WTC11 (cell line): ENCODE measurements around the gene STN1. TPM values are rescaled to one million over a fixed set of nuclear protein-coding genes. Genes with fewer than 3 reads are reported as not detected.
A peak's percentile ranks its signal among the peaks of the same experiment; 100 is the strongest.

ENCODE experiments used
- ATAC-seq: fragments of 200-7000 bp; cut with Tn5 transposase; 2 replicates; pipeline ENCODE4 v1.10.0; 2021; ENCODE audit warnings: mild to moderate bottlenecking, moderate library complexity
- CTCF ChIA-PET: fragments of 300-600 bp; sonication (Branson Sonifier 250); formaldehyde crosslinking; loops from one replicate; lab custom pipeline; 2021; ENCODE audit warnings: antibody characterized with exemption; lab: Charles Lee
- POLR2A ChIA-PET: fragments of 350-600 bp; sonication (Branson Sonifier 250); formaldehyde crosslinking; loops from one replicate; lab custom pipeline; 2021; ENCODE audit warnings: antibody characterized with exemption; lab: Charles Lee
- DNase-seq: peaks from one replicate; pipeline ENCODE4 v3.0.0; 2021; ENCODE audit warnings: low spot score
- H3K27ac Mint-ChIP-seq: 2 replicates; pipeline ENCODE4 v1.8.0; 2021; ENCODE audit warnings: mixed read lengths
- H3K27me3 Mint-ChIP-seq: 2 replicates; pipeline ENCODE4 v1.8.0; 2021; ENCODE audit warnings: low read depth, mild to moderate bottlenecking, moderate library complexity, mixed read lengths
- H3K36me3 Mint-ChIP-seq: 2 replicates; pipeline ENCODE4 v1.8.0; 2021; ENCODE audit warnings: mixed read lengths
- H3K4me1 Mint-ChIP-seq: 2 replicates; pipeline ENCODE4 v1.8.0; 2022; ENCODE audit warnings: mixed read lengths
- H3K4me3 Mint-ChIP-seq: 2 replicates; pipeline ENCODE4 v1.8.0; 2021; ENCODE audit warnings: mild to moderate bottlenecking, moderate library complexity, mixed read lengths
- H3K9me3 Mint-ChIP-seq: 2 replicates; pipeline ENCODE4 v1.8.0; 2021; ENCODE audit warnings: mixed read lengths
- AR ChIP-seq: fragments of 250-450 bp; sonication (Bioruptor Pico); IDR thresholded peaks from 2 replicates; pipeline ENCODE4 v1.9.0; 2021; ENCODE audit warnings: mild to moderate bottlenecking
- CDX4 ChIP-seq: fragments of 250-450 bp; sonication (Bioruptor Pico); IDR thresholded peaks from 2 replicates; pipeline ENCODE4 v1.9.0; 2021; ENCODE audit warnings: moderate library complexity, mild to moderate bottlenecking, inconsistent platforms, borderline replicate concordance
- E2F4 ChIP-seq: sonication (generic); formaldehyde crosslinking; IDR thresholded peaks from 2 replicates; pipeline ENCODE4 v1.8.1; 2022; ENCODE audit warnings: low read depth, mild to moderate bottlenecking, moderate library complexity, missing genetic modification reagents, borderline replicate concordance
- ESRRA ChIP-seq: sonication (generic); formaldehyde crosslinking; IDR thresholded peaks from 2 replicates; pipeline ENCODE4 v1.8.1; 2022; ENCODE audit warnings: mild to moderate bottlenecking, missing genetic modification reagents, borderline replicate concordance
- GRHL2 ChIP-seq: fragments of 250-450 bp; sonication (Bioruptor Pico); IDR thresholded peaks from 2 replicates; pipeline ENCODE4 v1.8.0; 2022; ENCODE audit warnings: mild to moderate bottlenecking, moderate library complexity; ENCODE audit not compliant: insufficient replicate concordance, severe bottlenecking
- GTF2I ChIP-seq: fragments of 250-450 bp; sonication (Bioruptor Pico); conservative IDR thresholded peaks from 2 replicates; pipeline ENCODE4 v1.4.0; 2021; ENCODE audit warnings: mild to moderate bottlenecking
- IRF2 ChIP-seq: sonication (generic); formaldehyde crosslinking; IDR thresholded peaks from 2 replicates; pipeline ENCODE4 v1.8.0; 2022; ENCODE audit warnings: low read depth, missing genetic modification reagents, borderline replicate concordance
- JAZF1 ChIP-seq: fragments of 250-450 bp; sonication (Bioruptor Pico); IDR thresholded peaks from 2 replicates; pipeline ENCODE4 v1.9.0; 2021; ENCODE audit warnings: moderate library complexity, mild to moderate bottlenecking, inconsistent platforms
- JUN ChIP-seq: sonication (generic); formaldehyde crosslinking; IDR thresholded peaks from 2 replicates; pipeline ENCODE4 v1.8.0; 2023; ENCODE audit warnings: mild to moderate bottlenecking, missing genetic modification reagents
- MYBL2 ChIP-seq: sonication (generic); formaldehyde crosslinking; IDR thresholded peaks from 2 replicates; pipeline ENCODE4 v1.8.1; 2023; ENCODE audit warnings: mild to moderate bottlenecking, moderate library complexity, missing genetic modification reagents
- NFE2L1 ChIP-seq: sonication (generic); formaldehyde crosslinking; IDR thresholded peaks from 2 replicates; pipeline ENCODE4 v1.8.1; 2023; ENCODE audit warnings: missing genetic modification reagents
- NR3C1 ChIP-seq: sonication (generic); formaldehyde crosslinking; conservative IDR thresholded peaks from 2 replicates; pipeline ENCODE4 v1.8.1; 2023; ENCODE audit warnings: low read depth, mild to moderate bottlenecking, missing genetic modification reagents
- TEAD1 ChIP-seq: sonication (generic); formaldehyde crosslinking; IDR thresholded peaks from 2 replicates; pipeline ENCODE4 v1.8.0; 2022; ENCODE audit warnings: mild to moderate bottlenecking, missing genetic modification reagents
- USF1 ChIP-seq: sonication (generic); formaldehyde crosslinking; IDR thresholded peaks from 2 replicates; pipeline ENCODE4 v1.8.0; 2022; ENCODE audit warnings: mild to moderate bottlenecking, missing genetic modification reagents
- ZBTB21 ChIP-seq: sonication (generic); formaldehyde crosslinking; IDR thresholded peaks from 2 replicates; pipeline ENCODE4 v1.8.1; 2023; ENCODE audit warnings: mild to moderate bottlenecking, missing genetic modification reagents, borderline replicate concordance
- ZNF232 ChIP-seq: sonication (generic); formaldehyde crosslinking; IDR thresholded peaks from 2 replicates; pipeline ENCODE4 v1.8.0; 2022; ENCODE audit warnings: mild to moderate bottlenecking, missing genetic modification reagents
- total RNA-seq: library from RNA; stranded (reverse); gene quantifications from 3 replicates; pipeline ENCODE4 v1.2.3, GENCODE V29; 2021

STN1 gene
- total RNA-seq, 1 experiment from 2014 or later: 13.9 TPM

- Mint-ChIP-seq H3K4me1 (peaks cover 6% of the 10 kb centered on the region), H3K4me3 (no peak overlapping the region), H3K27ac (no peak overlapping the region), H3K36me3 (no peaks in the 10 kb centered on the region), H3K9me3 (no peaks in the 10 kb centered on the region), H3K27me3 (0 out of 2 replicates have a peak, but pooled peaks cover 2% of the 10 kb centered on the region)
- POLR2A ChIA-PET: no interaction called here
- TF ChIP-seq ESRRA (CRISPR knock-in tag) (no peak), IRF2 (CRISPR knock-in tag) (no peak), AR (CRISPR knock-in tag) (no peak), TEAD1 (CRISPR knock-in tag) (no peak)
- peak; percentile 57 for ATAC-seq
- no peak for DNase-seq
- CTCF ChIA-PET: no interaction called here
Measured at GRCh38 chr10:103951183-103951582, 33.2 kb upstream of the STN1 start.

GRCh38 chr10:103949728-103950127, 31.7 kb upstream of the STN1 start:
- Mint-ChIP-seq H3K4me3 (no peak overlapping the region), H3K4me1 (peaks cover 6% of the 10 kb centered on the region), H3K27me3 (0 out of 2 replicates have a peak, but pooled peaks cover 2% of the 10 kb centered on the region), H3K9me3 (no peaks in the 10 kb centered on the region), H3K36me3 (no peaks in the 10 kb centered on the region), H3K27ac (no peak overlapping the region)
- TF ChIP-seq NR3C1 (CRISPR knock-in tag) (no peak), E2F4 (CRISPR knock-in tag) (no peak), JUN (CRISPR knock-in tag) (no peak), GRHL2 (CRISPR knock-in tag) (no peak), GTF2I (CRISPR knock-in tag) (no peak), NFE2L1 (CRISPR knock-in tag) (no peak), ZBTB21 (no peak), JAZF1 (CRISPR knock-in tag) (no peak), ZNF232 (CRISPR knock-in tag) (no peak), MYBL2 (no peak), USF1 (CRISPR knock-in tag) (no peak)
- ATAC-seq: peak; percentile 44; the same call in 1 of the 2 replicates
- CTCF ChIA-PET: interaction anchor here (0.9 to 1.3 kb wide), 2 partner anchors 23 to 28 kb away, joined by 3 to 4 read pairs; no protein-coding TSS in a partner anchor
- POLR2A ChIA-PET: no interaction called here
- DNase-seq: no peak

GRCh38 chr10:103947799-103948516, 30.0 kb upstream of the STN1 start:
- ATAC-seq (no peak), DNase-seq (no peak)
- no peaks in the 10 kb centered on the region for H3K36me3 Mint-ChIP-seq
- ChIA-PET CTCF (no interaction called here), POLR2A (no interaction called here)
- no peaks in the 10 kb centered on the region for H3K9me3 Mint-ChIP-seq
- H3K4me3 Mint-ChIP-seq: no peak overlapping the region
- TF ChIP-seq CDX4 (CRISPR knock-in tag) (no peak), E2F4 (CRISPR knock-in tag) (no peak)
- H3K27ac Mint-ChIP-seq: no peak overlapping the region
- H3K4me1 Mint-ChIP-seq: peaks cover 6% of the 10 kb centered on the region
- H3K27me3 Mint-ChIP-seq: 0 out of 2 replicates have a peak, but pooled peaks cover 2% of the 10 kb centered on the region
